Effector CD4-positive, alpha-beta T cell (primary cell): Measurements from ENCODE around the gene TFDP3.

Experiments
- DNase-seq: peaks from one replicate; pipeline ENCODE4 v3.0.0-alpha.2; 2020

Gene TFDP3

GRCh38 chrX:133185938-133186337 is 32.2 kb downstream of the TFDP3 start:
- no peak for DNase-seq

GRCh38 chrX:133185119-133185518 is 33.0 kb downstream of the TFDP3 start:
- no peak for DNase-seq

GRCh38 chrX:133183806-133184205 is 34.3 kb downstream of the TFDP3 start:
- no peak for DNase-seq

GRCh38 chrX:133179500-133179899 is 38.7 kb downstream of the TFDP3 start:
- DNase-seq, result no peak

GRCh38 chrX:133177202-133177601 is 41.0 kb downstream of the TFDP3 start:
- no peak for DNase-seq

- no peak for DNase-seq
Observed at GRCh38 chrX:133175605-133176004, 42.5 kb downstream of the TFDP3 start.

GRCh38 chrX:133175162-133175561 is 43.0 kb downstream of the TFDP3 start:
- DNase-seq, result no peak

GRCh38 chrX:133171962-133172708 is 46.0 kb downstream of the TFDP3 start:
- DNase-seq, result no peak
